Medulla oblongata (tissue), 1 donor: ENCODE results near the gene STUB1.

Experiments
- DNase-seq: peaks from one replicate; pipeline ENCODE4 v3.0.0-alpha.2; 2015; ENCODE audit errors: extremely low spot score

The STUB1 gene

DNA sequence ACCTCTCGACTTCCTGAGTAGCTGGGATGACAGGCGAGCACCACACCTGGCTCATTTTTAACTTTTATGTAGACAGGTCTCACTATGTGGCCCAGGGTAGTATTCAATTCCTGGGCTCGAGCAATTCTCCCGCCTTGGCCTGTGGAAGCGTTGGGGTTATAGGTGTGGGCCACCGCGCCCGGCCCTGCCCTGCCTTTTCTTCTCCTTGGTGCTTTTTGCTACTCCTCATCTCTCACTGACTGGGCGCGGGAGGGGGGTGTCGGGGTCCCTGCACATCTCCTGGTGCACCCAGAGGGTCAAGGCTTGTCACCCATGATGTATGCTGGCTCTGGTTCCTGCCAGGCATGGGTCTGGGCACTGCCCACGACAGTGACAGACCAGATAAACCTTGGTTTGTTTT is 35.7 kb upstream of the STUB1 start:
- DNase-seq, result no peak

DNA sequence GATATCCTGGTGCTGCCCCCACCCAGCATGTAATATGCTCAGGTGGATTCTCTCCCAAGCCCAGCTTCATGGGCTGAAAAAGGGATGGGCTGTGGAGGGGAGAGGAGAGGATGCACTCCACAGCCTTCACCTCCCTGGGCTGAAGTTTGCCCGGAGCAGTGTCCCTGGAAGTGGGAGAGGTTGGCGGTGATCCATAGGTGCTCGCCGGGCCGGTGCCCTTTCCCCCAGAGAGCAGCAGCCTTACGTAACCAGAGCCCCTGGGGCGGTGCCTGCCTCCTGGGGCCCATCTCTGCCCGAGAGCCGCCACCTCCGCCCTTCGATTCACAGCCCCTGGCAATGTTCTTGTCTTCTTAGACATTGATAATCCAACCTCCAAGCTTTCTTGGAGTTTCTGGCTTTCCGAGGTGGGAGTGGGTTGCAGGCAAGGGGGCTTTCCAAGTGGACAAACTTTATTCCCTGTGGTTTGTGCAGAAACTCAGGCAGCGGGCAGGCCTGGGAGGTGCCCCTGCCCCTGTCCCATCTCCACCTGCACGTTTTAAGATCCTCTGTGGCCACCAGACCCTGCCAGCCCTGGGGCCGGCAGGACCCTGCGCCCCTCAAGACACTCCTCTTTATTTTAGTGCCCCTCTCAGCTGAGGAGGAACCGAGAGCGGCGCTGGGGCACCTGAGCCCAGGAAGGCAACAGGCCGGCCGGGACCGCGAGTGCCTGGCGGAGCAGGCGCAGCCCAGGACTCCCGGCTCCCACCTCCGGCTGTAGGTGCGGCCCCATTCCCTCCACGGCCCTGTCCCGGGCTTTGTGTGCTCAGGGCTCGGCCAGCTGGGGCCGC is 34.1 kb upstream of the STUB1 start:
- no peak for DNase-seq

DNA sequence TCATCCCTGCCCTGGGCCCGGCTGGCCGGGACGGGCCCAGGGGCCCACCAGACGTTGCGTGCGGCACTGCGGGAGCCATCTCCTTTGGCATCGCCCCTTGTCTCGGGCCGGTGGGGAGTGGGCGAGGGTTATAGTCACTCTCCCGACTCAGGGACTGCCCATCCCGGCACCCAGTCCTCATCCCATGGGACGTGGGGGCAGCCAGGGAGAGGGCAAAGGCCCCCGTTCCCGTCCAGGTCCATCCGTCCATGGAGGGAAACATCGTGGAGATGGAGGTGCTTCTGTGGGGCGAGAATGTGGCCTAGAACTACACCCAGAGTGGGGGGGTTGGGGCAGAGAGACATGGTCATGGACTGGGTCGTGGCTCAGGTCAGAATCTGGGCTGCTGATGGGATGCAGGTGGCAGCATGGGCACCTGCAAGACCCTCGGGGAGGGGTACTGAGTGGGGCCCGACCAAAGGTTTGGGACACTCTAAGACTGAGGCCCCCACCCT is 33.5 kb upstream of the STUB1 start:
- no peak for DNase-seq

DNA sequence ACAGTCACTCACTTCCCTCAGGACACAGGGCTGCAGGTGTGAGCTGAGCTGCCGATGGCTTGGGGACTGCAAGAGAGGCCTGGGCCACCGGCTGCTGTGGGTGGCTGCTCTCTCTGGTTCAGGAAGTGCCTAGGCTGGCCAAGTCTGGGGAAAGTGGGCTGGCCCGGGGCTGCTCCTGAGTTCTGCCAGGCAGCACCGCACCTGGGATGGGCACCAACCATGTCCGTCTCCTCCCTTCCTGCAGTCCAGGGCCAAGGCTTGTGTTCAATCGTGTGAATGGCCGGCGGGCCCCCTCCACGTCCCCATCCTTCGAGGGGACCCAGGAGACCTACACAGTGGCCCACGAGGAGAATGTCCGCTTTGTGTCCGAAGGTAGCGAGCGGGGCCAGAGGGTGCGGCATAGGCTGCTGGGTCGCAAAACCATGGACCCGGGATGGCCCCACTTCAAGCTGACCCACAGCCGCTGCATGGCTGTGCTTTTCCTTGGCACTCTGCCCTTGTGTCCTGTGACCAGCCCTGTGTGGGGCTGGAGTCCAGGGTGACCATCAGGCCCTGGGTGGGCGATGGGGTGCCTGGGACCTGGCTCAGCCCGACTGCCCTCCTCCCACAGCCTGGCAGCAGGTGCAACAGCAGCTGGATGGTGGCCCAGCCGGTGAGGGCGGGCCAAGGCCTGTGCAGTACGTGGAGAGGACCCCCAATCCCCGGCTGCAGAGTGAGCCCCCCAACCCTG is 32.9 kb upstream of the STUB1 start:
- DNase-seq, result no peak

DNA sequence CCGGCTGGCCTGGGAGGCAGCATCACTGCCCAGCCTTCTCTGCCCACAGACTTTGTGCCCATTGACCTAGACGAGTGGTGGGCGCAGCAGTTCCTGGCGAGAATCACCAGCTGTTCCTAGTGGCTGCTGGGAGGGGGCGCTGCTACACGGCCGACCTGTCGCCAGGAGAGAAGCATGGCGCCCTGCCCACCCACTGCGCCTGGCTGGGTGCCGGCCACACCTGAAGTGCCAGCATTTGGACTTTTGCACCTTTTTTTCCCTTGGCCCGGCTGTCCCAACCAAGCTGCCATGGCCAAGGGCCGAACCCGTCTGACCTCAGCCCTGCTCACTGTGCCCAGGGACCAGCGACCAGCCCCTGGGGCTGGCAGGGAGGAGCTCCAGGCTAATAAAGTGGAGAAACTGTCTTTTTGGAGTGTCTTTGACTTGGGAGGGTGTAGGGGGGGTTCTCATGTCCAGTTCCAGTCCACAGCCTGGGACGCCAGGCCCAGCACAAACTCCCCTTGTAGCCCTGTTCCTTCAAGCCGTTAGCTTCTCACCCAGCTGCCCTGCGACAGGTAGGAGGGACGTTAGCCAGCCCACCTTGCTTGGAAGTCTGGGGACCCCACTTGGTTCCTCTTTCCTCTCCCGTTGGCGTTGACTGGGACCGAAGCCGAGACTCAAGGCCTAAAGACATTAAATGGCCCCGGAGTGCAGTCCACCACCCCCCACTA is 32.0 kb upstream of the STUB1 start:
- no peak for DNase-seq

DNA sequence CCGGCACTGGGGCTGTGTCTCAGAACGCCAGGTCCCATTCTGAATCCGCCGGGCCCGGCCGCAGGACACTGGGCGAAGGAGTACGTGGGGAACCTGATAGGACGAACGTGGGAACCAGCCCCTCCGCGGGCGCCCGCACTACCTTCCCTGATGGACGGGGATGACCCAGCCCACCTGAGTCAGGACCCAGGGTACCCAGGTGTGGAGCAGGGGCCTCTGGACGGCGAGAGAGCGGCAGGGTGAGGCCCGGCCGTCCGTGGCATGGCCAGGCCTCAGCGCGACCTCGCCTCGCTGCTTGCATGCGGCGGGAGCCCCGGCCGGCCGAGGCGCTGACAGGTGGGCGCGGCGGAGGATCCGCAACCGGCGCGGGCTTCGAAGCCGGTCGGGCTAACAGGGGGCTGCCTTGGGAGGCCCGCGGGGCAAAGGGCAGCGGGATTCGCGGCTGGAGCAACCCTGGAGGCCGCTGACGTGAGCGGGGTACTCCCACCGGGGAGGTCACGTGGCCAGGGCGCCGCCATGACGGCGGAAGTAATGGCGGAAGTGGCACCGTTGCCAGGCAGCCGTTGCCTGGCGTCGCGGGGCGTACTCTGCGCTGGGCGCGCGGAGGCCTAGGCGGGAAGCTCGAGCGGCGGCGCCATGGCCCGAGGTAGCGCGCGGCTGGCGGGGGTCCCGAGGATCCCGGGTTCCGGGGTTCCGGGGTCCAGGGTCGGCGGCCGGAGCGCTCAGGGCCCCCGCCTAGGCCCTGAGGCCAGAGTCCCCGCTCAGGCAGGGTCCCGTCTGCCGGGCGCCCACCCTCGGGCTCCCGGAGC is 31.2 kb upstream of the STUB1 start, which contains the start of gene WDR90:
WDR90 (plus strand) TSS at position 585 of the 809 bp plus-strand sequence; CDS start at position 637, 52 bp downstream.
- DNase-seq, result peak; percentile 95

DNA sequence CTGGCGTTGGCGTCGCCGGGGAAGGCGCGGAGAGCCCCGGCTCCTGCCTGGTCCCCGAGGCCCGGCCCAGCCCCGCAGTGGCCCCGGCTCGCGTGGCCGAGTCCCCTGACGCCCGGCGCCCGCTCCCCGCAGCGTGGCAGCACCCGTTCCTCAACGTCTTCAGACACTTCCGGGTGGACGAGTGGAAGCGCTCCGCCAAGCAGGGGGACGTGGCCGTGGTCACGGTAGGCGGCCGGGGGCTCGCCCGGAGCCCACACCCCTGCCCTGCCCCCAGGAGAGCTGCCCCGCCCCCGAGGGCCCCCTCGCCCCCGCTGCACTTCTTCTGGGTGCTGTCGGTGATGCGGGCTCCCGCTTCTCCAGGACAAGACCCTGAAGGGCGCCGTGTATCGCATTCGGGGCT is 30.6 kb upstream of the STUB1 start:
- no peak for DNase-seq

DNA sequence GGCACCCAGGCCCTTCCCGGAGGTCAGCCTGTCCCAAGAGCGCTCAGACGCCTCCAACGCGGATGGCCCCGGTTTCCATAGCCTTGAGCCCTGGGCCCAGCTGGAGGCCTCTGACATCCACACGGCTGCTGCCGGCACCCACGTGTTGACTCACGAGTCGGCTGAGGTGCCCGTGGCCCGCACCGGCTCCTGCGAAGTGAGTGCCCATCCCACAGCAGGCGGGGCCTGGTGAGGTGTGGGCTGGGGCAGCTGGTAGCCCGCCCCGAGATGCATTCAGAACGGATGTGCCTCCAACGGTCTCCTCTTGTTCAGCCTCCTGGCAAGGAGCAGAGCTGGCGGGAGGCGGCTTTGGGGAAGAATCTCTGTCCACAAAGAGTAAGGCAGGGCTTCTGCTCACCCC is 28.4 kb upstream of the STUB1 start:
- DNase-seq, result no peak

DNA sequence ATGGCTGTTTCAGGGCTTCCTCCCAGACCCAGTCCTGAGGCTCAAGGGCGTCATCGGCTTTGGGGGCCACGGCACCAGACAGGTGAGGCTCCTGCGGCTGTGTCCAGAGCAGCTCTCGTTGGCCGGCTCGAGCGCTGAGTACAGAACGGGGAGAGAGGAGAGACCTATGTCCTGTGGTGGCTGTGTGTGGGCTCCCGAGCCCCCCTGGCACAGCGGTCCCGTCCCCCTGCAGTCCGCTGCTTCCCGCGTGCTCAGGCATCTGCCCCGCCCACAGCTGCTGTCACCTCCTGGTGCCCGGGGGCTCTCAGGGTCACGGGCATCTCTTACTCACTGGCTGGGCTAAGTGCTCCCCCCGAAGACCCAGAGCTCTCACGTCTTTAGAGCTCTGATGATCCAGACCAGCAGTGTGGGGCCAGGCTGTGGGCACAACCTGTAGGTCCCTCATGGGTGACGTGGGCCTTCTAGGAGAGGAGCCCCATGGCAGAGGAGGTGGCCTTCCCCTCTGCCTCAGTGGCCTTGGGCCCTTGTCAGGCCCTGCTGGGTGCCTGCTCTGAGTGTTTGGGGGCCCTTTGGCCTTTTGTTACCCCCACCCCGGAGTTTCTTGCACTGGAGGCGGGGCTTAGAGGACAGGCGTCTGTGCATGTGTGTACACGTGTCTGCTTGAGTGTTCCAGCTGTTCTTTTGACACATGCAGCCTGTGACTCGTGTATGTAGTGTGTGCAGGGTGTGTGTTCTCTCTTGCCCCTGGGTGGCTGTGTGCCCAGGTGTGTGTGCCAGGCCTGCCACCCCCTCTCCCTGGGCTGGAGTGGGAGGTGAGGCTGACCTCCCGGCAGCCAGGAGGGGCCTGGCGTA is 27.5 kb upstream of the STUB1 start:
- no peak for DNase-seq

DNA sequence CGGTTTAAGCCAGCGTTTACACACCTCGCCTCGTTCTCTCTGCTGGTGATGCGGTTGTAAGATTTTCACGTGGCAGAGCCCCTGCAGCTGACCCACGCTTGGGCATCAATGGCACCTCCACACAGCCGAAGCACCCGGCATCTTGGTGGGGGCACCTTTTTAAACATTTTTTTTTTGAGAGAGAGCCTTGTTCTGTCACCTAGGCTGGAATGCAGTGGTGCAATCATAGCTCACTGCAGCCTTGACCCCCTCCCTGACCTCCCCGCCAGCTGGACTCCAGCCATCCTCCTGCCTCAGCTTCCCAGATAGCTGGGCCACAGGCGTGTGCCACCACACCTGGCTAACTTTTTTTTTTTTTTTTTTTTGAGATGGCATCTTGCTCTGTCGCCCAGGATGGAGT is 26.2 kb upstream of the STUB1 start:
- no peak for DNase-seq

DNA sequence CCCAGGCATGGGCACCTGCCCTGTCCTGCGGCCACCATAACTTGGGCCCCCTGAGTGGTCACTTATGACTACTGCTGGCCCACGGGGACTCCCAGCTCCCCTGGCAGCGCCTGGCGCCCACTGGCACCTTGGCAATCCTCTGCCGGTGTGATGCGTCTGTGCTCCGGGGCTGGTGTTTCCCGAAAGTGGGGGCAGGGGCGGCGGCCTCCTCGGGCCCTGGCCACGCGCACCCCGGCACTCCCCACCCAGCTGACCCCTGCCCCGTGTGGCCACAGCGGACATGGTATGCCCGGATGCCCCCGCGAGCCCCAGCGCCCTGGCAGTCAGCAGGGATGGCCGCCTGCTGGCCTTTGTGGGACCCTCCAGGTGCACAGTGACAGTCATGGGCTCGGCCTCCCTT is 22.7 kb upstream of the STUB1 start:
- DNase-seq, result no peak

DNA sequence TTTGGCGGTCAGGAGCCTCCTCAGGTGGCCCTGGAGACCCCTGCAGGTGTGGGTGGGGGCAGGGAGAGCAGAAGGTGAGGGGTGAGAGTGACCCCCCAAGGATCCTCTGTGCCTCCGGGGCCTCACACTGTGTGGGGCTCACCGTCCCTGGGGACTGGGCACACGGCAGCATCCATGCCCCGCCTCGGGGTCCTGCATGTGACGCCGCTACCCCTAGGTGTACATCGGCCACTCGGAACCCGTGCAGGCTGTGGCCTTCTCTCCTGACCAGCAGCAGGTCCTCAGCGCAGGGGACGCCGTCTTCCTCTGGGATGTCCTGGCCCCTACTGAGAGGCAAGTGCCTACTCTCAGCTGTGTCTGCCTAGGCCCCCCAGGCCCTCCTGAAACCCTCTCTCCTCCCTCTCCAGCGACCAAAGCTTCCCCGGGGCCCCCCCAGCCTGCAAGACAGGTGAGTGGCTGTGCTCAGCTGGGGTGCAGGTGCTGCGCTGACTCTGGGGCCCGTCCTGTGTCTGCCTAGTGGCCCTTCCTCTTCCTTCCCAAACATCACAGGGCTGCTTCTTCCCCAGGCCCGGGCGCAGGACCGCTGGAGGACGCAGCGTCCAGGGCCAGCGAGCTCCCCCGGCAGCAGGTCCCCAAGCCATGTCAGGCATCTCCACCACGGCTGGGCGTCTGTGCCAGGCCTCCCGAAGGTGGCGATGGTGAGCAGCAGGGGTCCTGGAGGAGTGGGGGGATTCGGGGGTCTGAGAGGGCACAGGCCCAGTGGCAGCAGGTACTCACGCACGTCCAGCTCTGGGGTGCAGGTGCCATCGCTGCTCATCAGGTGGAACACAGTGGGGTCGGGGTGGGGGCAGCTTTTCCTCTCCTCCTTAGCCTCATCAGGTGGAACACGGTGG is 21.3 kb upstream of the STUB1 start:
- no peak for DNase-seq

DNA sequence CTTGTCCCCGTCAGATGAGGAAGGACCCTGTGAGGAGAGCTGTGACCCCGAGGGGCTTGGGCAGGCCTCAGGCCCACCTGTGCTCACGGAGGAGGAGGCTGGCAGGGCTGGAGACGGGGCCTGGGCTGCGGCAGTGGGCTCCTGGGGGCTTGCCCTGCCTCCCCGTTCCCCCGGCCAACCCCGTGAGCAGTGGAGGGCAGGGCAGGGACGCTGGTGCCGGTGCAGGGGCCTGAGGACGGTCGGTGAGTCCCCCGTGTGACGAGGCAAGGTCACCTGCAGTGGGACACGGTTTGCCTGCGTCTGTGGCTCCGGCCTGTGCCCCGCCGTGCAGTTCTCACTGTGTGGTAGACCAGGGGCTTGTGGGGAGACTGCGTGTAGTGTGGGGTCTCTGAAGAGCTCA is 20.6 kb upstream of the STUB1 start:
- no peak for DNase-seq

DNA sequence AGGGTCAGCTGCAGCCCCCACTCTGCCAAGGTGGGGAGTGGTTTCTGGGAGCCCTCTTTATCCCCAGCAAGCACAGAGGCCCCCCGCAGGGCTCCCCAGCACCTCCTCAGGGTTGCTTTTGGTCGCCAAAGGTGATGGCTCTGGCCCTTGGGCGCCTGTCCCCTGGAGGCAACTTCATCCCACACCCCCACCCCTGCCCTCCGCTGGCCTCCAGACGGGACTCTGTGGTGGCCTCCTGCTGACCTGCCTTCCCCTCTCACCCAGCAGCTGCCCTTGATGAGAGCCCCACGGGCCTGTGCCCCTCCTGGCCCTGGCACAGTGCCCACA is 20.1 kb upstream of the STUB1 start:
- DNase-seq, result no peak

DNA sequence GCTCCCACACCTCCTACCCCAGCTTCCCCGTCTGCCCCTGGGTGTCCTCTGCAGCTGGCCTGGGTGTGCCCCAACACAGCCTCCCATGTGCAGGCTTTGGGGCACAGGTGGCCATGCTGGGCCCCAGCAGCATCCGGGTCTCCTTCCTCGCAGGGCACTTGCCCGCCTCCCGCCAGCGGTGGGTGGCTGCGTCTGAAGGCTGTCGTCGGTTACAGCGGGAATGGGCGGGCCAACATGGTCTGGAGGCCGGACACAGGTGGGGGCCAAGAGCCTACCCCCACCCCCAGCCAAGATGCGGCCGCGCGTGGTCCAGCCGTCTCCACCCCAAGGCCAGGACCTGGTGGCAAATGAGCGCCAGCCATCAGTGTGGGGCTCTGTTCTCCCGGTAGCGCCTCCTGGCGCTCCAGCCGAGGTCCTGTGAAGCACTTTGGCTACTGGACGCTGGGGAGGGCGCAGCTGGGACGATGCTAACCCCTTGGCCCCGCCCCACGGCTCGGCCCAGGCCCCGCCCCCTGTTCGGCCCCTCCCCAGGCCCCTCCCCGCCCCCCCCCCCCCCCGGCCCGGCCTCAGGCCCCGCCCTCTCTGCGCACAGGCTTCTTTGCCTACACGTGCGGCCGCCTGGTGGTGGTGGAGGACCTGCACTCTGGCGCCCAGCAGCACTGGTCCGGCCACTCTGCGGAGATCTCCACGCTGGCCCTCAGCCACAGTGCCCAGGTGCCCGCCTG is 19.6 kb upstream of the STUB1 start:
- DNase-seq, result peak; percentile 85

DNA sequence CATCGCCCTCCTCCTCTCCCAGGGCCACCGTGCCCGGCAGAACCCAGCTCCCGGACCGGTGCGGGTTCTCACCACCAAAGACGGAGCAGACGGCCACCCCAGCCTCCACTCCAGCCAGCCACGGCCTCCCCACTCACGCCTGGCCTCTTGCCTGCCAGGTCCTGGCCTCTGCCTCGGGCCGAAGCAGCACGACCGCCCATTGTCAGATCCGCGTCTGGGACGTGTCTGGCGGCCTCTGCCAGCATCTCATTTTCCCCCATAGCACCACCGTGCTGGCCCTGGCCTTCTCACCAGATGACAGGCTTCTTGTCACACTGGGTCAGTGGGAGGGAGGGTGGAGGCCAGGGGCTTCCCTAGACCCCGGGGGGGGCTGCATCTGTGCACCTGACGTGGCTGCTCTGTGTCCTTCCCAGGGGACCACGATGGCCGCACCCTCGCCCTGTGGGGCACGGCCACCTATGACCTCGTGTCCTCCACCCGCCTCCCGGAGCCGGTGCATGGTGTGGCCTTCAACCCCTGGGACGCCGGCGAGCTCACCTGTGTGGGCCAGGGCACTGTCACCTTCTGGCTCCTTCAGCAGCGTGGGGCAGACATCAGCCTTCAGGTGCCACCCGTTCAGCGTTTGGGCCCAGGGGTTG is 18.9 kb upstream of the STUB1 start:
- no peak for DNase-seq

DNA sequence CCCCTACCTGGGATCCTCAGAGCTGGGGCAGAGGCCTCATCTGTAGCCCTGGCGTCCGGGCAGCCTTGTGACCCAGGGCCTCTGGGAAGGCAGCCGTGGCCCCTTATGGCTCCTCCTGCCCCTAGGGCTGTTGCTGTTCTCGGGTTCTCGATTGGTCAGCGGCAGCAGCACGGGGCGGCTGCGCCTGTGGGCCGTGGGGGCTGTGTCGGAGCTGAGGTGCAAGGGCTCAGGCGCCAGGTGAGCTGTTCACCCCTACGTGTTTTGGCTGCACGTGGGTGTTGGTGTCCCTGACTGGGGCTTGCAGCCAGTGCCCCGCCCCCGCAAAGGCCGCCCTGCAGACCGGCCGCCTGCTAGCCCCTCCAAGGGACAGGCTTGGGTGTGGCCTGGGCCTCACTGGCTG is 18.1 kb upstream of the STUB1 start:
- DNase-seq, result no peak

DNA sequence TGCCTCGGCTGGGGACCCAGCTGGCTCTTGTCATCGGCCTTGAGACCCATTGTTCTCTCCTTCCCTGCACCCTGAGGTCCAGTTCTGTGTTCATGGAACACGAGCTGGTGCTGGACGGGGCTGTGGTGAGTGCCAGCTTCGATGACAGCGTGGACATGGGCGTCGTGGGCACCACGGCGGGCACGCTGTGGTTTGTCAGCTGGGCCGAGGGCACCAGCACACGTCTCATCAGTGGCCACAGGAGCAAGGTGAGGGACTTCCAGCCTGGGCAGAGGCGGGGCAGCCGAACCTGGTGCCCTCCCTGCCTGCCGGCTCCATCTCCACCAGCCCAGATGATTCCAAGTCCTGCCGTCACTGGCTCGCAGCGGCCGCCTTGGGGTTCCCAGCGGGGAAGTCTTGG is 17.6 kb upstream of the STUB1 start:
- DNase-seq, result no peak

DNA sequence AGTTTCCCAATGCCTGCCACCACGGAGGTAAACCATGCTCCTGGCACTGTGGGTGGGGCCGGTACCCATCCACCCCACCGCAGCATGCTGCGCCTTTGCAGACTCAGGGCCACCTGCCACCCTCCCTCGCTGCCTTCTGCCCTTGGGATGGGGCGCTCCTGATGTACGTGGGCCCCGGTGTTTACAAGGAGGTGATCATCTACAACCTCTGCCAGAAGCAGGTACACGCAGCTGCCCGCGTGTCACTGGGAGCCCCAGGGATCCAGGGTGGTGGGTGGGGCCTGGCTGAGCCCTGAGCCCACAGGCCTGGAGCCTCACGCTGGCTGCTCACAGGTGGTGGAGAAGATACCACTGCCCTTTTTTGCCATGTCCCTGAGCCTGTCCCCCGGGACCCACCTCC is 13.6 kb upstream of the STUB1 start:
- DNase-seq, result no peak
